ENCODE data around the gene MAST4. TPM values are rescaled to one million over a fixed set of nuclear protein-coding genes. Genes with fewer than 3 reads are reported as not detected.

MAST4 gene
- total RNA-seq, 1 donor from 2014 or later = 19.1 TPM

DNA sequence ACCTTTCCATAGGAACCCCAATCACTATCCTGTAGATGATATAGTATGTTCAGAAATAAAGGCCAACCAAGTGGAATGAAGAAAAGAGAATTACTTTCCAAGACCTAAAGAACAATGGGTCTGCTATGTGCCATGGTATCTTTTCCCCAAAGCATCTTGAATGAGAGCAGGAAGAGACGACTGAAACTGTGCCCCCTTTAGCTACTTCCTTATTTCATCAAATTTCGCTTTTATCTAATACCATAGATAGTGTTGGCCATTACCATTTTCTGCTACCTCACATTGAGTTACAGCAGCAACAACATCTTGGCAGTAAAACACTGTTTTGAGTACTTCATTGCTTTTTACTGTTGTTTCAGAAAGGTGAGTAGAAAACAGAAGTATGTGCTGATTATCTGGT lies 333.8 kb downstream of the MAST4 start:
- DNase-seq (ENCODE audit: low read depth) = no peak
- TF ChIP-seq, protein P1, sequence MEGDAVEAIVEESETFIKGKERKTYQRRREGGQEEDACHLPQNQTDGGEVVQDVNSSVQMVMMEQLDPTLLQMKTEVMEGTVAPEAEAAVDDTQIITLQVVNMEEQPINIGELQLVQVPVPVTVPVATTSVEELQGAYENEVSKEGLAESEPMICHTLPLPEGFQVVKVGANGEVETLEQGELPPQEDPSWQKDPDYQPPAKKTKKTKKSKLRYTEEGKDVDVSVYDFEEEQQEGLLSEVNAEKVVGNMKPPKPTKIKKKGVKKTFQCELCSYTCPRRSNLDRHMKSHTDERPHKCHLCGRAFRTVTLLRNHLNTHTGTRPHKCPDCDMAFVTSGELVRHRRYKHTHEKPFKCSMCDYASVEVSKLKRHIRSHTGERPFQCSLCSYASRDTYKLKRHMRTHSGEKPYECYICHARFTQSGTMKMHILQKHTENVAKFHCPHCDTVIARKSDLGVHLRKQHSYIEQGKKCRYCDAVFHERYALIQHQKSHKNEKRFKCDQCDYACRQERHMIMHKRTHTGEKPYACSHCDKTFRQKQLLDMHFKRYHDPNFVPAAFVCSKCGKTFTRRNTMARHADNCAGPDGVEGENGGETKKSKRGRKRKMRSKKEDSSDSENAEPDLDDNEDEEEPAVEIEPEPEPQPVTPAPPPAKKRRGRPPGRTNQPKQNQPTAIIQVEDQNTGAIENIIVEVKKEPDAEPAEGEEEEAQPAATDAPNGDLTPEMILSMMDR (IDR thresholded peaks at IDR 0.05; ENCODE audit: insufficient read depth, low read length, poor library complexity, severe bottlenecking) = no peak

DNA sequence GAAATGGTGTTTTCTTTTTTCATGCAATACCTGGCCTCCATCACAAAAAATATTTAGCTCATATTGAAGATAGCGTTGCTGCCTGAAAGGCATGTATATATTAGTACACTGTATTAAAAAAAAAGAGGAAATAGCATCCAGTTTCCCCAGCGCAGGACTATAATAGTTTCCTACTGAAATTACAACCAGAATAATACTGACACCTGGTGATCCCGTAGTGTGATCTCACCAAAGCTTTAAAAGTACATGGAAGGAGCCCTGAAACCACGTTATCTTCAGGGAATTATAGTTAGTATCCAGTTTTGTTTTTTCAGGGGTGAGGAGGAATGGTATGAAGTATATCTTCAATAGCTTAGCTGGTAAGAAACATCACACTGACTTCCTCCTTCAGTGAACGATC lies 335.5 kb downstream of the MAST4 start:
- no peak for DNase-seq (ENCODE audit: low read depth)
- H3K27me3 ChIP-seq (ENCODE audit: control insufficient read depth, insufficient read depth, low read length) = no peaks in the 10 kb centered on the region
- no peak overlapping the region for H3K4me3 ChIP-seq (ENCODE audit: low read depth, low read length)
- TF ChIP-seq, protein P1 (IDR thresholded peaks at IDR 0.05; ENCODE audit: insufficient read depth, low read length, poor library complexity, severe bottlenecking) = no peak
- no peaks in the 10 kb centered on the region for H3K36me3 ChIP-seq (ENCODE audit: control insufficient read depth, insufficient read depth, low read length)

More for the DNA sequence above, 333.8 kb downstream of the MAST4 start:
- H3K36me3 ChIP-seq (ENCODE audit: control insufficient read depth, insufficient read depth, low read length) = no peaks in the 10 kb centered on the region
- H3K27me3 ChIP-seq (ENCODE audit: control insufficient read depth, insufficient read depth, low read length) = no peaks in the 10 kb centered on the region
- H3K4me3 ChIP-seq (ENCODE audit: low read depth, low read length) = no peak overlapping the region

DNA sequence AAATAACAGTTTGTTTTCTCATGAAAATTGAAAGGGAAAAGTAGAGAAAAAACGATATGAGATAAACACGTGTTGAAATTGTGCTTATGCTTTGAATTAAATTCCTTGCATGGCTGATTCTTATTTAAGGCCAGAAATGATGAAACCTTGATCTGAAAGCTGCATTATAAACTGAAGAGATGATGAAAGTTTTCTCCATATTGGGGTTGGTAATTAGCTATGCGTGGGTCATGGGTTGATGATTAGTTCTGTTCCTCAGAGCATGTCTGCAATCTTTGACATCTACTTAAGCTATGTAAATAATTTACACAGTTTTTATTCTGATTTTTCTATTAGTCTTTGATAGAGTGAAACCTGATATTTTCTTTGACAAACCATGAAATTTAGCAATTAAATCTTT lies 336.3 kb downstream of the MAST4 start:
- no peaks in the 10 kb centered on the region for H3K36me3 ChIP-seq (ENCODE audit: control insufficient read depth, insufficient read depth, low read length)
- TF ChIP-seq, protein P1 (IDR thresholded peaks at IDR 0.05; ENCODE audit: insufficient read depth, low read length, poor library complexity, severe bottlenecking) = no peak
- no peak overlapping the region for H3K4me3 ChIP-seq (ENCODE audit: low read depth, low read length)
- H3K27me3 ChIP-seq (ENCODE audit: control insufficient read depth, insufficient read depth, low read length) = no peaks in the 10 kb centered on the region
- DNase-seq (ENCODE audit: low read depth) = no peak

DNA sequence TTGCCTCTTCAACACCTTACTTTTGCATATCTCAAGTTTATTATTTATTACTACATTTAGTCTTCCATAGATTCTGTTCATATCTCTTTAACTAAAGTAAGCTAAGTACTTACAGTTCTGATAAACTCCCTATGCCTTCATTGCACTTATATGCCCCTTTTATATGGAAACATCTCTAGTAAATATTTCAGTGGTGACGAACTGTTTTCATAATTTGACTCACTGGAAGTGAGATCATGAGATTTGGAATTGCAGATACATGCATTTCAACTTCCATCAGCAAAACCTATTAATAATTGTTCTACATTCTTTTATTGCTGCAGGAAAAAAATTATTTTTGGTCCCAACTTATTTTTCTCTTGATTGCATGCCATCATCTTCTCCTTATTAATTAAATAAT lies 336.9 kb downstream of the MAST4 start:
- no peak for DNase-seq (ENCODE audit: low read depth)
- TF ChIP-seq, protein P1 (IDR thresholded peaks at IDR 0.05; ENCODE audit: insufficient read depth, low read length, poor library complexity, severe bottlenecking) = no peak
- no peak overlapping the region for H3K4me3 ChIP-seq (ENCODE audit: low read depth, low read length)
- H3K36me3 ChIP-seq (ENCODE audit: control insufficient read depth, insufficient read depth, low read length) = no peaks in the 10 kb centered on the region
- no peaks in the 10 kb centered on the region for H3K27me3 ChIP-seq (ENCODE audit: control insufficient read depth, insufficient read depth, low read length)

DNA sequence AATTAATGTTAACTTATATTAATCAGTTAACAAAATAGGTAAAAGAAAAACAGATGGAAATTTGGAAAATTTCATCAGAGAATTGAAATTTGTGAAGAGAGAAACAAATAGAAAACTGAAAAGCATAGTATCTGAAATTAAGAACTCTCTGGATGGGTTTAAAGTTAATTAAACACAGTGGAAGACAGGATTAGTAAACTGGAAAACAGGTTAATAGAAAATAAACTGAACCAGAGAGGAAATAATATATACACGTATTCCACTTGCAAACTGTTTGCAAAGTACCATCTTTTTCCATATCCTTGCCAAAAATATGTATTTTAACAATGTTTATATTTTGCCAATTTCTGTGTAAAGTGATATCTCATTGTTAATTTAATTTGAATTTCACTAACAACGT lies 342.9 kb downstream of the MAST4 start:
- H3K27me3 ChIP-seq (ENCODE audit: control insufficient read depth, insufficient read depth, low read length) = no peaks in the 10 kb centered on the region
- H3K36me3 ChIP-seq (ENCODE audit: control insufficient read depth, insufficient read depth, low read length) = no peaks in the 10 kb centered on the region
- no peak for DNase-seq (ENCODE audit: low read depth)
- no peak overlapping the region for H3K4me3 ChIP-seq (ENCODE audit: low read depth, low read length)
- TF ChIP-seq, protein P1 (IDR thresholded peaks at IDR 0.05; ENCODE audit: insufficient read depth, low read length, poor library complexity, severe bottlenecking) = no peak

Measured in kidney epithelial cell (primary cell).